SK-N-SH (cell line): ENCODE data around the gene CCDC24. TPM values are rescaled to one million over a fixed set of nuclear protein-coding genes. Genes with fewer than 3 reads are reported as not detected.

ENCODE experiments used
- CTCF ChIA-PET: fragments of 300-600, 350-600 bp; formaldehyde crosslinking; extraction: SDS; loops from one replicate; lab custom pipeline; 2021; lab: Yijun Ruan, JAX
- POLR2A ChIA-PET: fragments of 350-600 bp; sonication (Branson Sonifier 250); formaldehyde crosslinking; extraction: SDS; loops from one replicate; lab custom pipeline; 2020; ENCODE audit warnings: antibody characterized with exemption, inconsistent platforms; lab: Yijun Ruan, JAX
- DNase-seq: peaks from one replicate; pipeline ENCODE4 v3.0.0; 2012
- H2AFZ ChIP-seq: fragments of 200-600 bp; sonication (generic); 2 replicates; pipeline ENCODE4 v1.8.1; 2016; ENCODE audit warnings: antibody characterized with exemption, mild to moderate bottlenecking, low read depth
- H3F3A ChIP-seq: fragments of 200-600 bp; sonication (generic); replicated peaks from 2 replicates; pipeline ENCODE3; 2016; ENCODE audit warnings: antibody characterized with exemption, mild to moderate bottlenecking; ENCODE audit not compliant: insufficient read depth
- H3K27ac ChIP-seq, 2 experiments: fragments of 200-500 bp in 1 of 2; fragments of 200-600 bp in 1 of 2; sonication (Bioruptor generic) in 1 of 2; sonication (generic), shearing (Covaris generic) in 1 of 2; 2 replicates each; pipeline versions ENCODE4 v1.5.1 to v1.6.1; 2014 to 2016; ENCODE audit warnings: low read depth in 2 of 2, inconsistent platforms in 1 of 2, low read length in 1 of 2, mild to moderate bottlenecking in 1 of 2, mixed read lengths in 1 of 2
- H3K27me3 ChIP-seq: fragments of 200-600 bp; sonication (generic), shearing (Covaris generic); 2 replicates; pipeline ENCODE4 v1.6.1; 2016; ENCODE audit warnings: mixed run types; ENCODE audit not compliant: insufficient read depth
- H3K36me3 ChIP-seq, 2 experiments: fragments of 200-500 bp in 1 of 2; fragments of 200-600 bp in 1 of 2; sonication (Bioruptor generic) in 1 of 2; sonication (generic) in 1 of 2; replicated peaks in 1 of 2; 2 replicates each; pipeline versions ENCODE3 to v1.5.1; 2014 to 2016; ENCODE audit warnings: low read length in 1 of 2, mild to moderate bottlenecking in 1 of 2; ENCODE audit not compliant: insufficient read depth in 2 of 2, control insufficient read depth in 1 of 2
- H3K4me1 ChIP-seq, 2 experiments: fragments of 200-500 bp in 1 of 2; fragments of 200-600 bp in 1 of 2; sonication (Bioruptor generic) in 1 of 2; sonication (generic), shearing (Covaris generic) in 1 of 2; 2 replicates each; pipeline versions ENCODE4 v1.5.1 to v1.6.1; 2014 to 2016; ENCODE audit warnings: low read depth in 1 of 2, low read length in 1 of 2, mixed run types in 1 of 2; ENCODE audit not compliant: insufficient read depth in 2 of 2, control insufficient read depth in 1 of 2
- H3K4me2 ChIP-seq: fragments of 200-600 bp; sonication (generic), shearing (Covaris generic); 2 replicates; pipeline ENCODE4 v1.6.1; 2017; ENCODE audit warnings: mixed run types
- H3K4me3 ChIP-seq, 2 experiments: fragments of 200-500 bp in 1 of 2; fragments of 200-600 bp in 1 of 2; sonication (Bioruptor generic) in 1 of 2; sonication (generic), shearing (Covaris generic) in 1 of 2; 2 replicates each; pipeline versions ENCODE4 v1.5.1 to v1.8.1; 2014 to 2016; ENCODE audit warnings: low read depth in 2 of 2, inconsistent platforms in 1 of 2, low read length in 1 of 2, mild to moderate bottlenecking in 1 of 2, mixed read lengths in 1 of 2, moderate library complexity in 1 of 2
- H3K79me2 ChIP-seq: fragments of 200-600 bp; sonication (generic); 2 replicates; pipeline ENCODE4 v1.8.1; 2017; ENCODE audit warnings: mild to moderate bottlenecking; ENCODE audit not compliant: insufficient read depth
- H3K9ac ChIP-seq: fragments of 200-600 bp; sonication (generic); 2 replicates; pipeline ENCODE4 v1.6.1; 2017; ENCODE audit warnings: mixed run types
- H3K9me2 ChIP-seq: fragments of 200-600 bp; sonication (generic); 2 replicates; pipeline ENCODE4 v1.6.1; 2017; ENCODE audit warnings: mixed run types
- H3K9me3 ChIP-seq: fragments of 200-600 bp; sonication (generic); 2 replicates; pipeline ENCODE4 v1.6.1; 2017; ENCODE audit warnings: mixed run types, mild to moderate bottlenecking, moderate library complexity
- H4K20me1 ChIP-seq: fragments of 200-600 bp; sonication (generic); 2 replicates; pipeline ENCODE4 v1.6.1; 2017; ENCODE audit warnings: mild to moderate bottlenecking, mixed run types; ENCODE audit not compliant: insufficient read depth
- CHD2 ChIP-seq: fragments of 150-350 bp; IDR thresholded peaks from 2 replicates; pipeline ENCODE4 v1.6.1; 2018; ENCODE audit warnings: low read length; ENCODE audit not compliant: partially characterized antibody
- EZH2phosphoT487 ChIP-seq: fragments of 200-600 bp; sonication (generic); IDR thresholded peaks from 2 replicates; pipeline ENCODE4 v1.6.1; 2017; ENCODE audit warnings: low read depth, mixed run types, mild to moderate bottlenecking, antibody characterized with exemption, moderate library complexity, borderline replicate concordance
- FOSL2 ChIP-seq: IDR thresholded peaks from 2 replicates; pipeline ENCODE4 v1.4.0; 2012; ENCODE audit warnings: low read depth, mild to moderate bottlenecking, moderate library complexity, borderline replicate concordance
- GABPA ChIP-seq: IDR thresholded peaks from 2 replicates; pipeline ENCODE4 v1.4.0; 2012; ENCODE audit warnings: low read depth, mild to moderate bottlenecking
- MAX ChIP-seq: IDR thresholded peaks from 2 replicates; pipeline ENCODE4 v1.4.0; 2012; ENCODE audit warnings: low read depth
- NRF1 ChIP-seq: IDR thresholded peaks from 2 replicates; pipeline ENCODE4 v1.6.1; 2012; ENCODE audit warnings: low read depth, mild to moderate bottlenecking, low read length
- PBX3 ChIP-seq: IDR thresholded peaks from 2 replicates; pipeline ENCODE4; 2012
- POLR2AphosphoS5 ChIP-seq: IDR thresholded peaks from 2 replicates; pipeline ENCODE4 v1.6.1; 2012; ENCODE audit warnings: low read depth, low read length
- REST ChIP-seq: IDR thresholded peaks from 2 replicates; pipeline ENCODE4 v1.6.1; 2012; ENCODE audit warnings: mild to moderate bottlenecking, low read depth, low read length, moderate library complexity
- RXRA ChIP-seq: IDR thresholded peaks from 2 replicates; pipeline ENCODE4 v1.4.0; 2012; ENCODE audit warnings: low read depth, mild to moderate bottlenecking, borderline replicate concordance
- SIN3A ChIP-seq: IDR thresholded peaks from 2 replicates; pipeline ENCODE4 v1.6.1; 2012; ENCODE audit warnings: low read depth, mild to moderate bottlenecking, low read length, moderate library complexity, borderline replicate concordance
- SMC3 ChIP-seq: IDR thresholded peaks from 2 replicates; pipeline ENCODE4 v1.6.1; 2012; ENCODE audit warnings: low read depth, low read length, improper control_type of control experiment
- TAF1 ChIP-seq: IDR thresholded peaks from 2 replicates; pipeline ENCODE4 v1.6.1; 2012; ENCODE audit warnings: low read depth, mild to moderate bottlenecking, low read length, moderate library complexity, borderline replicate concordance
- YY1 ChIP-seq: IDR thresholded peaks from 2 replicates; pipeline ENCODE4 v1.4.0; 2012; ENCODE audit warnings: low read depth, mild to moderate bottlenecking
- WGBS: methylation state at CpG from one replicate; pipeline ENCODE4 v1.1.6; 2017; ENCODE audit warnings: low lambda C conversion rate; 5-methylcytosine and 5-hydroxymethylcytosine counted together
- polyA plus RNA-seq, 3 experiments: library from polyadenylated mRNA; depleted of rRNA; stranded (reverse); fragments of >200 nt; gene quantifications; 2 replicates each; pipeline ENCODE4 v1.2.3, GENCODE V29; 2012
- TF ChIP-seq, protein P1 (sequence below): IDR thresholded peaks from 2 replicates; pipeline ENCODE4 v1.4.0; 2012; ENCODE audit warnings: low read depth, borderline replicate concordance
- TF ChIP-seq, protein P2 (sequence below): fragments of 150-350 bp; IDR thresholded peaks from 2 replicates; pipeline ENCODE4 v1.6.1; 2016; ENCODE audit warnings: mild to moderate bottlenecking, low read depth, low read length

CCDC24 gene
- polyA plus RNA-seq, 1 of the 3 experiments (the other 2 are of a cell fraction) = 7.5 TPM

GRCh38 chr1:43973981-43974442 is 17.4 kb upstream of the CCDC24 start:
- Histone ChIP-seq H4K20me1 (peaks cover 11% of the 10 kb centered on the region), H3K27ac (peak overlapping the region; percentile 20 to 93; a peak in 3 of 4 replicates), H3K4me2 (peak overlapping the region; percentile 98), H3K4me3 (peak overlapping the region; percentile 83 to 91), H3K27me3 (no peaks in the 10 kb centered on the region), H3K9me3 (no peaks in the 10 kb centered on the region), H3K4me1 (peaks cover 8 to 48% of the 10 kb centered on the region in 2 experiments; a peak in 1 of 4 replicates)
- TF ChIP-seq FOSL2 (no peak), EZH2phosphoT487 (no peak), YY1 (no peak), MAX (no peak), REST (no peak), POLR2AphosphoS5 (no peak; the same call in 1 of the 2 replicates)
- TF ChIP-seq, all 33 proteins: peak for 0
- H3F3A ChIP-seq = peaks cover 11% of the 10 kb centered on the region
- H3K79me2 ChIP-seq = peaks cover 55% of the 10 kb centered on the region
- no peak for DNase-seq
- CTCF ChIA-PET = interaction anchor here (1.1 to 2.7 kb wide), 8 partner anchors 17 to 211 kb away, joined by 3 to 15 read pairs (median 6); partner anchors contain the start of genes CCDC24 and IPO13
- H3K9me2 ChIP-seq = no peaks in the 10 kb centered on the region
- POLR2A ChIA-PET = interaction anchor here (1.7 kb wide), 1 partner anchor 18 kb away, joined by 3 read pairs; the partner anchor contains the start of gene CCDC24
- peak overlapping the region; percentile 88 for H2AFZ ChIP-seq
- H3K36me3 ChIP-seq = peaks cover 16 to 47% of the 10 kb centered on the region in 2 experiments
- WGBS = 63% methylated on average over 8 of the region's 9 CpGs
- peak overlapping the region; percentile 84 for H3K9ac ChIP-seq

- H4K20me1 ChIP-seq = peaks cover 11% of the 10 kb centered on the region
- peak within 1 kb of the TSS; percentile 84 for H3K9ac ChIP-seq
- no peaks in the 10 kb centered on the region for H3K9me3 ChIP-seq
- H3K27me3 ChIP-seq = no peaks in the 10 kb centered on the region
- H3K4me2 ChIP-seq = peak within 1 kb of the TSS; percentile 98
- CTCF ChIA-PET = interaction anchor here (1.1 to 2.7 kb wide), 11 partner anchors 16 to 445 kb away, joined by 3 to 15 read pairs (median 5); partner anchors contain the start of genes CCDC24 and IPO13
- H3K27ac ChIP-seq = peak within 1 kb of the TSS; percentile 66 to 93; a peak in 3 of 4 replicates
- peaks cover 58% of the 10 kb centered on the region for H3K79me2 ChIP-seq
- 0% methylated on average over 5 of the region's 93 CpGs for WGBS
- H2AFZ ChIP-seq = peak within 1 kb of the TSS; percentile 88
- H3K9me2 ChIP-seq = no peaks in the 10 kb centered on the region
- POLR2A ChIA-PET = interaction anchor here (0.6 to 1.8 kb wide), 6 partner anchors 14 to 825 kb away, joined by 3 to 5 read pairs (median 3); partner anchors contain the start of genes CCDC24 and PLK3
- H3K4me1 ChIP-seq = peaks cover 8 to 47% of the 10 kb centered on the region in 2 experiments; a peak in 1 of 4 replicates
- peaks cover 9% of the 10 kb centered on the region for H3F3A ChIP-seq
- DNase-seq = peak; percentile 96
- H3K4me3 ChIP-seq = peak within 1 kb of the TSS; percentile 83 to 91
- peaks cover 16 to 47% of the 10 kb centered on the region in 2 experiments for H3K36me3 ChIP-seq
- peak; percentile 59 for TF ChIP-seq CHD2
- peak; percentile 50 for TF ChIP-seq POLR2AphosphoS5
- peak; percentile 70 for TF ChIP-seq YY1
- TF ChIP-seq SMC3 = no peak
- TF ChIP-seq, protein P1, sequence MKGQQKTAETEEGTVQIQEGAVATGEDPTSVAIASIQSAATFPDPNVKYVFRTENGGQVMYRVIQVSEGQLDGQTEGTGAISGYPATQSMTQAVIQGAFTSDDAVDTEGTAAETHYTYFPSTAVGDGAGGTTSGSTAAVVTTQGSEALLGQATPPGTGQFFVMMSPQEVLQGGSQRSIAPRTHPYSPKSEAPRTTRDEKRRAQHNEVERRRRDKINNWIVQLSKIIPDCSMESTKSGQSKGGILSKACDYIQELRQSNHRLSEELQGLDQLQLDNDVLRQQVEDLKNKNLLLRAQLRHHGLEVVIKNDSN = peak; percentile 100
- peak; percentile 64 for TF ChIP-seq NRF1
- TF ChIP-seq RXRA = no peak
- peak; percentile 26; the same call in 1 of the 2 replicates for TF ChIP-seq PBX3
- peak; percentile 74; the same call in 1 of the 2 replicates for TF ChIP-seq TAF1
- peak; percentile 72; the same call in 1 of the 2 replicates for TF ChIP-seq SIN3A
- TF ChIP-seq, protein P2, sequence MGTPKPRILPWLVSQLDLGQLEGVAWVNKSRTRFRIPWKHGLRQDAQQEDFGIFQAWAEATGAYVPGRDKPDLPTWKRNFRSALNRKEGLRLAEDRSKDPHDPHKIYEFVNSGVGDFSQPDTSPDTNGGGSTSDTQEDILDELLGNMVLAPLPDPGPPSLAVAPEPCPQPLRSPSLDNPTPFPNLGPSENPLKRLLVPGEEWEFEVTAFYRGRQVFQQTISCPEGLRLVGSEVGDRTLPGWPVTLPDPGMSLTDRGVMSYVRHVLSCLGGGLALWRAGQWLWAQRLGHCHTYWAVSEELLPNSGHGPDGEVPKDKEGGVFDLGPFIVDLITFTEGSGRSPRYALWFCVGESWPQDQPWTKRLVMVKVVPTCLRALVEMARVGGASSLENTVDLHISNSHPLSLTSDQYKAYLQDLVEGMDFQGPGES = no peak
- peak; percentile 30; the same call in 1 of the 2 replicates for TF ChIP-seq GABPA
Measured at GRCh38 chr1:43974443-43975248, 16.8 kb upstream of the CCDC24 start, which contains the start of gene ATP6V0B. TSS of gene ATP6V0B (plus strand) at chr1:43974960. CDS start at chr1:43975041, 81 bp downstream.
